K562 (cell line): ENCODE results near the gene CREB3L4. TPM values are rescaled to one million over a fixed set of nuclear protein-coding genes. Genes with fewer than 3 reads are reported as not detected.

Experiments
- CSDE1 ChIP-seq, 2 experiments: fragments of 450-650 bp; IDR thresholded peaks; 2 replicates each; pipeline ENCODE4 v1.6.1; 2016; ENCODE audit warnings: mild to moderate bottlenecking in 1 of 2
- ETS2 ChIP-seq: IDR thresholded peaks from 2 replicates; pipeline ENCODE4 v1.6.1; 2016; ENCODE audit warnings: borderline replicate concordance, missing genetic modification characterization, mild to moderate bottlenecking, moderate library complexity, missing compliant biosample characterization; ENCODE audit not compliant: poor library complexity, severe bottlenecking
- FOXJ2 ChIP-seq: fragments of 200-800 bp; sonication (Bioruptor generic); IDR thresholded peaks from 2 replicates; pipeline ENCODE4 v1.6.1; 2016; ENCODE audit warnings: missing genetic modification characterization, missing compliant biosample characterization
- GTF2A2 ChIP-seq: IDR thresholded peaks from 2 replicates; pipeline ENCODE4 v1.6.1; 2016; ENCODE audit warnings: mild to moderate bottlenecking, missing genetic modification characterization, missing compliant biosample characterization
- HDAC3 ChIP-seq: fragments of 450-650 bp; IDR thresholded peaks from 2 replicates; pipeline ENCODE4 v1.6.1; 2018; ENCODE audit warnings: borderline replicate concordance, mild to moderate bottlenecking, moderate library complexity; ENCODE audit not compliant: partially characterized antibody
- HLTF ChIP-seq: fragments of 450-650 bp; IDR thresholded peaks from 2 replicates; pipeline ENCODE4 v1.6.1; 2016
- MEF2D ChIP-seq: conservative IDR thresholded peaks from 2 replicates; pipeline ENCODE4 v1.6.1; 2016; ENCODE audit warnings: low read depth, missing genetic modification characterization, missing compliant biosample characterization
- NR2C2 ChIP-seq, 2 experiments: fragments of 200-800 bp in 1 of 2; sonication (Bioruptor generic) in 1 of 2; sonication (generic) in 1 of 2; formaldehyde crosslinking in 1 of 2; IDR thresholded peaks; 2 replicates each; pipeline versions ENCODE4 v1.6.1 to v1.8.0; 2016 to 2022; ENCODE audit warnings: mild to moderate bottlenecking in 1 of 2, missing compliant biosample characterization in 1 of 2, missing genetic modification characterization in 1 of 2, missing genetic modification reagents in 1 of 2
- SMARCB1 ChIP-seq: IDR thresholded peaks from 2 replicates; pipeline ENCODE4 v1.6.1; 2011; ENCODE audit warnings: improper control_type of control experiment, low read depth; ENCODE audit not compliant: insufficient read length
- SRSF7 ChIP-seq: fragments of 200-400 bp; formaldehyde crosslinking; optimal IDR thresholded peaks from 2 replicates; pipeline ENCODE3; 2017; ENCODE audit warnings: mild to moderate bottlenecking, low read depth, low read length
- TEAD4 ChIP-seq, 2 experiments: sonication (generic) in 1 of 2; formaldehyde crosslinking in 1 of 2; IDR thresholded peaks; 2 replicates each; pipeline versions ENCODE4 v1.6.1 to v1.8.0; 2012 to 2022; ENCODE audit warnings: borderline replicate concordance in 1 of 2, inconsistent platforms in 1 of 2, low read length in 1 of 2, mild to moderate bottlenecking in 1 of 2, missing genetic modification reagents in 1 of 2
- ZNF507 ChIP-seq: conservative IDR thresholded peaks from 2 replicates; pipeline ENCODE4 v1.6.1; 2017; ENCODE audit warnings: missing genetic modification characterization, missing compliant biosample characterization
- ZNF696 ChIP-seq: fragments of 250-450 bp; sonication (Bioruptor Pico); conservative IDR thresholded peaks from 2 replicates; pipeline ENCODE4 v1.4.0; 2020; ENCODE audit warnings: mild to moderate bottlenecking, moderate library complexity
- polyA plus RNA-seq, 8 experiments: library from polyadenylated mRNA; depleted of rRNA in 4 of 8; stranded (reverse) in 5 of 8; unstranded in 3 of 8; fragments of >200 nt; fragmentation: Nextera tagmentation in 2 of 8; fragmentation: Illumina TruSeq in 1 of 8; extraction: Ambion mirVana in 2 of 8; extraction: Trizol in 1 of 8; gene quantifications; 2 replicates each; pipeline versions ENCODE4 v1.2.1 to v1.2.3, GENCODE V29; 2011 to 2014; ENCODE audit warnings: inconsistent platforms in 1 of 8, missing spikeins in 1 of 8
- total RNA-seq, 7 experiments: library from RNA; depleted of rRNA in 6 of 7; stranded (reverse); fragments of >200 nt in 6 of 7; fragmentation: Illumina TruSeq in 2 of 7; extraction: Trizol in 2 of 7; gene quantifications; 2 replicates each; pipeline versions ENCODE4 v1.2.1 to v1.2.3, GENCODE V29; 2011 to 2021; ENCODE audit warnings: low replicate concordance in 1 of 7
- TF ChIP-seq, protein P1 (sequence below), 2 experiments: fragments of 450-650 bp; formaldehyde crosslinking in 1 of 2; IDR thresholded peaks; 2 replicates each; pipeline versions ENCODE4 v1.4.0 to v1.6.1; 2014 to 2020; ENCODE audit warnings: mild to moderate bottlenecking in 2 of 2, borderline replicate concordance in 1 of 2, low read depth in 1 of 2
- TF ChIP-seq, protein P2 (sequence below): sonication (generic); formaldehyde crosslinking; IDR thresholded peaks from 2 replicates; pipeline ENCODE4 v1.8.1; 2023; ENCODE audit warnings: mild to moderate bottlenecking, missing genetic modification reagents

Gene CREB3L4
- total and polyA plus RNA-seq, 9 of the 15 experiments (the other 6 are each of a cell fraction or from before 2014, with no cell fraction given), result 9.9 to 18.6 (median 13.9) TPM

DNA sequence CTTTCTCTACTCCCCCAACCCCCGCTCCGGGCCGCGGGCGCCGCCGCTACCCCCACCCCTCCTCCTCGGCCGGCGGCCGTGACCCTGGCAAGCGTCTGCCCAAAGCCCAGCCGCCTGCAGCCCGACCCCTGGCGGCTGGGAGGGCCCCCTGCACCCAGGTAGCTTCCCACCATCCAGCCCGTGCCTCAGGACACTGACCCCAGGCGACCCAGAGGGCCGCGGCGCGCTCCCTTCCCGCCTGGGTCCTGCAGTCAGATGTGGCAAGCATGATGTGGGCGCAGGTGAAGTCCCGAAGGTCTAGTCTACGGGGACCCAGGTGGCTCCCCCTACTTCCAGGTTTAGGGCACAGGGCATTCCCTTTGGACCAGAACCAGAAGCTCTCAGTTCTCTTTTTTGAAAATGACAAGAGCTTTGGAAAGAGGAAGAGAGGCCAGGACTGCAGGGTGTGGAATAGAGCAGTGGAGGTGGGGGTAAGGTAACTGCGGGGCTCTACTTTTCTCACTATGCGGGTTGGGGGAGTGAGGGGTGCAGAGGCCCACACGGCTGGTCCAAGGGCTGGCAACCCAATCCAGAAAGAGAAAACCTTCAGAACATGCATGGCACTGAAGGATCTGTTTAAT lies 21.0 kb upstream of the CREB3L4 start, which contains the start of gene DENND4B (continued):
- TF ChIP-seq, protein P1, sequence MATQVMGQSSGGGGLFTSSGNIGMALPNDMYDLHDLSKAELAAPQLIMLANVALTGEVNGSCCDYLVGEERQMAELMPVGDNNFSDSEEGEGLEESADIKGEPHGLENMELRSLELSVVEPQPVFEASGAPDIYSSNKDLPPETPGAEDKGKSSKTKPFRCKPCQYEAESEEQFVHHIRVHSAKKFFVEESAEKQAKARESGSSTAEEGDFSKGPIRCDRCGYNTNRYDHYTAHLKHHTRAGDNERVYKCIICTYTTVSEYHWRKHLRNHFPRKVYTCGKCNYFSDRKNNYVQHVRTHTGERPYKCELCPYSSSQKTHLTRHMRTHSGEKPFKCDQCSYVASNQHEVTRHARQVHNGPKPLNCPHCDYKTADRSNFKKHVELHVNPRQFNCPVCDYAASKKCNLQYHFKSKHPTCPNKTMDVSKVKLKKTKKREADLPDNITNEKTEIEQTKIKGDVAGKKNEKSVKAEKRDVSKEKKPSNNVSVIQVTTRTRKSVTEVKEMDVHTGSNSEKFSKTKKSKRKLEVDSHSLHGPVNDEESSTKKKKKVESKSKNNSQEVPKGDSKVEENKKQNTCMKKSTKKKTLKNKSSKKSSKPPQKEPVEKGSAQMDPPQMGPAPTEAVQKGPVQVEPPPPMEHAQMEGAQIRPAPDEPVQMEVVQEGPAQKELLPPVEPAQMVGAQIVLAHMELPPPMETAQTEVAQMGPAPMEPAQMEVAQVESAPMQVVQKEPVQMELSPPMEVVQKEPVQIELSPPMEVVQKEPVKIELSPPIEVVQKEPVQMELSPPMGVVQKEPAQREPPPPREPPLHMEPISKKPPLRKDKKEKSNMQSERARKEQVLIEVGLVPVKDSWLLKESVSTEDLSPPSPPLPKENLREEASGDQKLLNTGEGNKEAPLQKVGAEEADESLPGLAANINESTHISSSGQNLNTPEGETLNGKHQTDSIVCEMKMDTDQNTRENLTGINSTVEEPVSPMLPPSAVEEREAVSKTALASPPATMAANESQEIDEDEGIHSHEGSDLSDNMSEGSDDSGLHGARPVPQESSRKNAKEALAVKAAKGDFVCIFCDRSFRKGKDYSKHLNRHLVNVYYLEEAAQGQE (IDR thresholded peaks at IDR 0.05; ENCODE audit: borderline replicate concordance), result peak; percentile 50; the same call in 1 of the 2 replicates
- TF ChIP-seq, protein P1 (CRISPR knock-in tag; IDR thresholded peaks at IDR 0.05; ENCODE audit: low read depth), result no peak
- no peak for TF ChIP-seq SRSF7
- TF ChIP-seq, protein P2, sequence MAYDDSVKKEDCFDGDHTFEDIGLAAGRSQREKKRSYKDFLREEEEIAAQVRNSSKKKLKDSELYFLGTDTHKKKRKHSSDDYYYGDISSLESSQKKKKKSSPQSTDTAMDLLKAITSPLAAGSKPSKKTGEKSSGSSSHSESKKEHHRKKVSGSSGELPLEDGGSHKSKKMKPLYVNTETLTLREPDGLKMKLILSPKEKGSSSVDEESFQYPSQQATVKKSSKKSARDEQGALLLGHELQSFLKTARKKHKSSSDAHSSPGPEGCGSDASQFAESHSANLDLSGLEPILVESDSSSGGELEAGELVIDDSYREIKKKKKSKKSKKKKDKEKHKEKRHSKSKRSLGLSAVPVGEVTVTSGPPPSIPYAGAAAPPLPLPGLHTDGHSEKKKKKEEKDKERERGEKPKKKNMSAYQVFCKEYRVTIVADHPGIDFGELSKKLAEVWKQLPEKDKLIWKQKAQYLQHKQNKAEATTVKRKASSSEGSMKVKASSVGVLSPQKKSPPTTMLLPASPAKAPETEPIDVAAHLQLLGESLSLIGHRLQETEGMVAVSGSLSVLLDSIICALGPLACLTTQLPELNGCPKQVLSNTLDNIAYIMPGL (CRISPR knock-in tag), result no peak
- no peak for TF ChIP-seq MEF2D (tag)
- TF ChIP-seq HLTF, result no peak
- no peak for TF ChIP-seq ZNF507
- 0 out of 2 replicates have a peak, but pooled peaks have one; percentile 14 for TF ChIP-seq TEAD4 (IDR thresholded peaks at IDR 0.05; ENCODE audit: low read length)
- no peak for TF ChIP-seq TEAD4 (CRISPR knock-in tag; IDR thresholded peaks at IDR 0.05; ENCODE audit: borderline replicate concordance)
- TF ChIP-seq FOXJ2 (tag), result no peak
- TF ChIP-seq HDAC3, result peak; percentile 22
- no peak for TF ChIP-seq SMARCB1
- no peak for TF ChIP-seq GTF2A2
- no peak for TF ChIP-seq NR2C2 (CRISPR knock-in tag; IDR thresholded peaks at IDR 0.05)
- TF ChIP-seq NR2C2 (tag; IDR thresholded peaks at IDR 0.05), result peak; percentile 95
- no peak for TF ChIP-seq CSDE1 (IDR thresholded peaks at IDR 0.05)
- no peak for TF ChIP-seq ZNF696 (CRISPR knock-in tag)
- TF ChIP-seq ETS2 (tag), result no peak
